Astrocyte of the cerebellum (primary cell): ENCODE measurements around the gene FRMD6.
"Not testable (repeated sequence)": the region's sequence is repeated elsewhere in the genome, so short reads cannot be mapped to it uniquely, and the experiment has no call there.

Experiments
- DNase-seq: peaks from one replicate; pipeline ENCODE4 v3.0.0-alpha.2; 2011; ENCODE audit warnings: low read depth
- H3K4me3 ChIP-seq: 2 replicates; pipeline ENCODE4 v1.5.1; 2011; ENCODE audit warnings: mild to moderate bottlenecking, low read depth, low read length, moderate library complexity
- in situ Hi-C: cut with HindIII; loops from 2 replicates; pipeline ENCODE4 v1.10.0; 2017; ENCODE audit warnings: low sequenced_read_pairs
- TF ChIP-seq, protein P1 (sequence below): IDR thresholded peaks from 2 replicates; pipeline ENCODE4 v1.5.1; 2012; ENCODE audit warnings: low read length, low read depth, moderate library complexity, mild to moderate bottlenecking; ENCODE audit errors: missing control alignments

FRMD6 gene

DNA sequence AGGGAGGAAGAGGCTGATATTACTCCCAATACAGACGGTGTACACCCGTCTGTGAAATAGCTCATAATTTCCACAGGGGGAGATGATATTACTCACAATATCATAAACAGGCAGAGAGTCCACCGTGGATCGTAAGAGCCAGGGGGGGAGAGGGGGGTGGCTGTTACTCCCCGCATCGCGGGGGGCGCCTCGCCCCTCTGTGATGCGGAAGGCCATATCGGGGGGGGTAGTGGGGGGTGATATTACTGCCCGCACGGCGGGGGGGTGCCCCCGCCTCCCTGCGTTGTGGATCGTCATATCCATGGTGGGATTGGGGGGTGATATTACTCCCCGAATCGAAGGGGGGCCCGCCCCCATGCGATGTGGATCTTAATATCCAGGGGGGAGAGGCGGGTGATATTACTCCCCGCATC is 91.9 kb downstream of the FRMD6 start:
- no peak overlapping the region for H3K4me3 ChIP-seq
- TF ChIP-seq, protein P1, sequence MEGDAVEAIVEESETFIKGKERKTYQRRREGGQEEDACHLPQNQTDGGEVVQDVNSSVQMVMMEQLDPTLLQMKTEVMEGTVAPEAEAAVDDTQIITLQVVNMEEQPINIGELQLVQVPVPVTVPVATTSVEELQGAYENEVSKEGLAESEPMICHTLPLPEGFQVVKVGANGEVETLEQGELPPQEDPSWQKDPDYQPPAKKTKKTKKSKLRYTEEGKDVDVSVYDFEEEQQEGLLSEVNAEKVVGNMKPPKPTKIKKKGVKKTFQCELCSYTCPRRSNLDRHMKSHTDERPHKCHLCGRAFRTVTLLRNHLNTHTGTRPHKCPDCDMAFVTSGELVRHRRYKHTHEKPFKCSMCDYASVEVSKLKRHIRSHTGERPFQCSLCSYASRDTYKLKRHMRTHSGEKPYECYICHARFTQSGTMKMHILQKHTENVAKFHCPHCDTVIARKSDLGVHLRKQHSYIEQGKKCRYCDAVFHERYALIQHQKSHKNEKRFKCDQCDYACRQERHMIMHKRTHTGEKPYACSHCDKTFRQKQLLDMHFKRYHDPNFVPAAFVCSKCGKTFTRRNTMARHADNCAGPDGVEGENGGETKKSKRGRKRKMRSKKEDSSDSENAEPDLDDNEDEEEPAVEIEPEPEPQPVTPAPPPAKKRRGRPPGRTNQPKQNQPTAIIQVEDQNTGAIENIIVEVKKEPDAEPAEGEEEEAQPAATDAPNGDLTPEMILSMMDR: no peak
- no peak for DNase-seq
- in situ Hi-C loops: no loop called here

DNA sequence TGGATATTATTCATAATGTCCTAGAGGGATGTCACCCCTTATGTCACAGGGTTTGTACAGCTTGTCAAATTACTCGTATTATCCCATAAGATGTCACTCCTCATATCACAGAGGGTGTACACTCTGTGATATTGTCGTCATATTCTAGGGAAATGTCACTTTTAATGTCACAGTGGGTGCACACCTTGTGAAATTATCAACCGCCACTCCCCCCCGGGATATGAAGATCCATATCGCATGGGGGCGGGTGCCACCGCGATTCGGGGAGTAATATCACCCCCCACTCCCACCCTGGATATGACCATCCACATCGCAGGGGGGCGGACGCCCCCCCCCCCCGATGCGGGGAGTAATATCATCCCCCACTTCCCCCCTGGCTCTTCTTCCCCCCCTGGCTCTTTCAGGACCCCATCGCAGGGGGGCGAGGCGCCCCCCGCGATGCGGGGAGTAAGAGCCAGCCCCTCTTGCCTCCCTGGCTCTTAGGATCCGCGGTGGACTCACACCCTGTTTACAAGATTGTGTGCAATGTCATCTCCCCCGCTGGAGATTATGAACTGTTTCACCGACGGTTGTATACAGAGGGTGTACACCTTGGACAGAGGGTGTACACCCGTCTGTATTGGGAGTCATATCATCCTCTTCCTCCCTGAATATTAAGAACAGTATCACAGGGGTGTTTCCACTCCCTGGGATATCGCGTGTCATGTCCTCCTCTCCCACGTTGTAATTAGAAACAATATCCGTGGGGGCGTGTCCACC is 92.8 kb downstream of the FRMD6 start:
- no peak for DNase-seq
- TF ChIP-seq, protein P1: no peak
- H3K4me3 ChIP-seq: no peak overlapping the region
- in situ Hi-C loops: no loop called here

GRCh38 chr14:51746823-51747222 is 95.1 kb downstream of the FRMD6 start:
- H3K4me3 ChIP-seq, in situ Hi-C loops, DNase-seq: not testable (repeated sequence)

GRCh38 chr14:51750542-51750941 is 98.8 kb downstream of the FRMD6 start:
- in situ Hi-C loops: no loop called here
- TF ChIP-seq, protein P1: no peak
- H3K4me3 ChIP-seq: no peak overlapping the region
- DNase-seq: no peak

DNA sequence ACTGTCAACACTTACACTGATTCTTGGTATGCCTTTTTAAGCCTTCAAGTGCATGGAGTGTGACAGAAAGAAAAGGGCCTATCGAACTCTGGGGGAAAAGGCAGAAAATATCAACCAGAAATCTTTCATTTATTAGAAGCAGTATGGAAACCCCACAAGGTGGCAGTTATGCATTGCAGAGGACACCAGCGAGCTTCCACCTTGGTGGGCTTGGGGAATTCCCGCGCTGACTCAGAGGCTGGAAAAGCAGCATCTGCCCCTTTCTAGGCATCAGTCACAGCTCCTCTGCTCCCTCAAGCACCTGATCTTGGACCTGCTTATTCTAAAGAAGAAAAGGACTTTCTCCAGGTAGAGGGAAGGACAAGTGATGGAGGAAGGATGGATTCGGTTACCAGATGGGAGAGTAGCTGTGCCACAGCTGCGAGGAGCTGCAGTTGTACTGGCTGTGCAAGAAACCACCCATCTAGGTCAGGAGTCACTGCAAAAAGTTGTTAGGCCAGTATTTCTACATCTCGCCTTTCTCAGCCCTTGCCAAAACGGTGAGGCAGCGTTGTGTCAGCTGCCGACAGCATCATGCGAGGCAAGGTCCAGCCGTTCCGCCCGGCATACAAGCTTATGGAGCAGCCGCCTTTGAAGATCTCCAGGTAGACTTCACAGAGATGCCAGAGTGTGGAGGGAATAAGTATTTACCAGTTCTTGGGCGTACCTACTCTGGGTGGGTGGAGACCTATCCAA is 100.1 kb downstream of the FRMD6 start:
- DNase-seq, in situ Hi-C loops, H3K4me3 ChIP-seq: not testable (repeated sequence)

- H3K4me3 ChIP-seq, DNase-seq, in situ Hi-C loops: not testable (repeated sequence)
These were observed 106.0 kb downstream of the FRMD6 start for GRCh38 chr14:51757756-51758155.

GRCh38 chr14:51759950-51760349 is 108.2 kb downstream of the FRMD6 start:
- TF ChIP-seq, protein P1: no peak
- no peak for DNase-seq
- in situ Hi-C loops: no loop called here

GRCh38 chr14:51765726-51766125 is 114.0 kb downstream of the FRMD6 start:
- in situ Hi-C loops, DNase-seq: not testable (repeated sequence)

More at GRCh38 chr14:51759950-51760349, 108.2 kb downstream of the FRMD6 start:
- H3K4me3 ChIP-seq: no peak overlapping the region

GRCh38 chr14:51766586-51766985 is 114.9 kb downstream of the FRMD6 start:
- DNase-seq, in situ Hi-C loops, H3K4me3 ChIP-seq: not testable (repeated sequence)

More at GRCh38 chr14:51765726-51766125, 114.0 kb downstream of the FRMD6 start:
- not testable (repeated sequence) for H3K4me3 ChIP-seq

DNA sequence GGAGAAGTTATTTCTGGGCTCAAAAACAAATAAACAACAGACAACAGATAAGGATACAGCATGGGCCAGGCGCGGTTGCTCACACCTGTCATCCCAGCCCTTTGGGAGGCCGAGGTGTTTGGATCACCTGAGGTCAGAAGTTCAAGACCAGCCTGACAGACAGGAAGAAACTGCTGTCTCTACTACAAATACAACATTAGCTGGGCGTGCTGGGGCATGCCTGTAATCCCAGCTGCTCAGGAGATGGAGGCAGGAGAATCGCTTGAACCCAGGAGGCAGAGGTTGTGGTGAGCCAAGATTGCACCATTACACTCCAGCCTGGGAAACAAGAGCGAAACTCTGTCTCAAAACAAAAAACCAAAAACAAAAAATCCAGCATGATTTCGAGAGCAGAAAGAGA is 117.6 kb downstream of the FRMD6 start:
- DNase-seq, in situ Hi-C loops, H3K4me3 ChIP-seq: not testable (repeated sequence)
